ENCODE measurements around the gene CMTM8.

Gene CMTM8

GRCh38 chr3:32281570-32282106, 43.2 kb downstream of the CMTM8 start:
- H3K36me3 Mint-ChIP-seq, result no peaks in the 10 kb centered on the region
- H3K9me3 Mint-ChIP-seq, result no peaks in the 10 kb centered on the region
- peaks cover 23% of the 10 kb centered on the region for H3K4me1 Mint-ChIP-seq
- H3K4me3 Mint-ChIP-seq, result no peak overlapping the region
- H3K27me3 Mint-ChIP-seq, result peaks cover 20% of the 10 kb centered on the region
- no peak overlapping the region for H3K27ac Mint-ChIP-seq
- ATAC-seq, result no peak

GRCh38 chr3:32282578-32283154, 44.2 kb downstream of the CMTM8 start:
- no peak for ATAC-seq
- no peaks in the 10 kb centered on the region for H3K36me3 Mint-ChIP-seq
- H3K4me3 Mint-ChIP-seq, result no peak overlapping the region
- peaks cover 23% of the 10 kb centered on the region for H3K4me1 Mint-ChIP-seq
- H3K9me3 Mint-ChIP-seq, result no peaks in the 10 kb centered on the region
- H3K27ac Mint-ChIP-seq, result no peak overlapping the region
- H3K27me3 Mint-ChIP-seq, result peaks cover 20% of the 10 kb centered on the region

- ATAC-seq, result peak; percentile 72
- Mint-ChIP-seq H3K36me3 (no peaks in the 10 kb centered on the region), H3K4me1 (peaks cover 23% of the 10 kb centered on the region), H3K27ac (no peak overlapping the region), H3K27me3 (peaks cover 20% of the 10 kb centered on the region), H3K9me3 (no peaks in the 10 kb centered on the region), H3K4me3 (peak overlapping the region; percentile 12)
Observed at GRCh38 chr3:32283304-32283703, 44.8 kb downstream of the CMTM8 start.

- H3K4me3 Mint-ChIP-seq, result no peak overlapping the region
- no peak overlapping the region for H3K27ac Mint-ChIP-seq
- peaks cover 20% of the 10 kb centered on the region for H3K27me3 Mint-ChIP-seq
- no peaks in the 10 kb centered on the region for H3K36me3 Mint-ChIP-seq
- H3K4me1 Mint-ChIP-seq, result peaks cover 23% of the 10 kb centered on the region
- no peak for ATAC-seq
- no peaks in the 10 kb centered on the region for H3K9me3 Mint-ChIP-seq
Observed at GRCh38 chr3:32284443-32285212, 46.1 kb downstream of the CMTM8 start.

GRCh38 chr3:32285891-32286290, 47.4 kb downstream of the CMTM8 start:
- H3K4me3 Mint-ChIP-seq, result no peak overlapping the region
- H3K4me1 Mint-ChIP-seq, result peaks cover 23% of the 10 kb centered on the region
- no peaks in the 10 kb centered on the region for H3K9me3 Mint-ChIP-seq
- no peak overlapping the region for H3K27ac Mint-ChIP-seq
- ATAC-seq, result peak; percentile 65
- no peaks in the 10 kb centered on the region for H3K36me3 Mint-ChIP-seq
- H3K27me3 Mint-ChIP-seq, result peaks cover 20% of the 10 kb centered on the region

GRCh38 chr3:32288819-32289218, 50.3 kb downstream of the CMTM8 start:
- peak; percentile 41 for ATAC-seq
- H3K9me3 Mint-ChIP-seq, result no peaks in the 10 kb centered on the region

GRCh38 chr3:32290619-32291018, 52.1 kb downstream of the CMTM8 start:
- Mint-ChIP-seq H3K27ac (no peak overlapping the region), H3K36me3 (no peaks in the 10 kb centered on the region), H3K27me3 (no peaks in the 10 kb centered on the region), H3K9me3 (no peaks in the 10 kb centered on the region), H3K4me3 (no peak overlapping the region), H3K4me1 (peaks cover 9% of the 10 kb centered on the region)
- ATAC-seq, result no peak

More at GRCh38 chr3:32288819-32289218, 50.3 kb downstream of the CMTM8 start:
- Mint-ChIP-seq H3K36me3 (no peaks in the 10 kb centered on the region), H3K27ac (peak overlapping the region; percentile 10), H3K4me3 (no peak overlapping the region), H3K4me1 (peaks cover 9% of the 10 kb centered on the region), H3K27me3 (no peaks in the 10 kb centered on the region)

- Mint-ChIP-seq H3K4me1 (peaks cover 9% of the 10 kb centered on the region), H3K27ac (no peak overlapping the region)
- ATAC-seq, result no peak
Observed at GRCh38 chr3:32292085-32292796, 53.8 kb downstream of the CMTM8 start.

GRCh38 chr3:32293903-32294302, 55.4 kb downstream of the CMTM8 start:
- Mint-ChIP-seq H3K36me3 (no peaks in the 10 kb centered on the region), H3K9me3 (no peaks in the 10 kb centered on the region), H3K27me3 (no peaks in the 10 kb centered on the region), H3K4me3 (no peak overlapping the region), H3K27ac (no peak overlapping the region), H3K4me1 (peaks cover 9% of the 10 kb centered on the region)
- no peak for ATAC-seq

More at GRCh38 chr3:32292085-32292796, 53.8 kb downstream of the CMTM8 start:
- H3K9me3 Mint-ChIP-seq, result no peaks in the 10 kb centered on the region
- no peaks in the 10 kb centered on the region for H3K27me3 Mint-ChIP-seq
- no peak overlapping the region for H3K4me3 Mint-ChIP-seq
- H3K36me3 Mint-ChIP-seq, result no peaks in the 10 kb centered on the region

- no peak overlapping the region for H3K4me3 Mint-ChIP-seq
Observed at GRCh38 chr3:32296251-32297204, 58.0 kb downstream of the CMTM8 start.

GRCh38 chr3:32297366-32297765, 58.9 kb downstream of the CMTM8 start:
- Mint-ChIP-seq H3K9me3 (no peaks in the 10 kb centered on the region), H3K36me3 (no peaks in the 10 kb centered on the region), H3K4me1 (peaks cover 9% of the 10 kb centered on the region), H3K4me3 (no peak overlapping the region), H3K27ac (no peak overlapping the region), H3K27me3 (peaks cover 8% of the 10 kb centered on the region)
- no peak for ATAC-seq

More at GRCh38 chr3:32296251-32297204, 58.0 kb downstream of the CMTM8 start:
- Mint-ChIP-seq H3K4me1 (peaks cover 9% of the 10 kb centered on the region), H3K36me3 (no peaks in the 10 kb centered on the region), H3K27me3 (peaks cover 8% of the 10 kb centered on the region), H3K27ac (no peak overlapping the region), H3K9me3 (no peaks in the 10 kb centered on the region)
- peak; percentile 63 for ATAC-seq

- Mint-ChIP-seq H3K9me3 (no peaks in the 10 kb centered on the region), H3K4me1 (peaks cover 7% of the 10 kb centered on the region), H3K36me3 (peaks cover 1% of the 10 kb centered on the region), H3K27ac (no peak overlapping the region), H3K4me3 (no peak overlapping the region), H3K27me3 (peaks cover 11% of the 10 kb centered on the region)
- ATAC-seq, result no peak
Observed at GRCh38 chr3:32301426-32301825, 62.9 kb downstream of the CMTM8 start.

- ATAC-seq, result no peak
- peaks cover 4% of the 10 kb centered on the region for H3K36me3 Mint-ChIP-seq
- no peaks in the 10 kb centered on the region for H3K4me1 Mint-ChIP-seq
- H3K9me3 Mint-ChIP-seq, result no peaks in the 10 kb centered on the region
- no peak overlapping the region for H3K27ac Mint-ChIP-seq
- no peak overlapping the region for H3K4me3 Mint-ChIP-seq
- peaks cover 16% of the 10 kb centered on the region for H3K27me3 Mint-ChIP-seq
Observed at GRCh38 chr3:32302601-32303398, 64.3 kb downstream of the CMTM8 start.

- peaks cover 16% of the 10 kb centered on the region for H3K27me3 Mint-ChIP-seq
- H3K9me3 Mint-ChIP-seq, result no peaks in the 10 kb centered on the region
- H3K36me3 Mint-ChIP-seq, result peaks cover 4% of the 10 kb centered on the region
- H3K4me1 Mint-ChIP-seq, result no peaks in the 10 kb centered on the region
- H3K27ac Mint-ChIP-seq, result no peak overlapping the region
- H3K4me3 Mint-ChIP-seq, result no peak overlapping the region
- ATAC-seq, result no peak
Observed at GRCh38 chr3:32303399-32303747, 64.9 kb downstream of the CMTM8 start.
